GM19463 (cell line): ENCODE results near the gene NAXD.
"Not testable (repeated sequence)": the region's sequence is repeated elsewhere in the genome, so short reads cannot be mapped to it uniquely, and the experiment has no call there.

Source experiments
- ATAC-seq: cut with Tn5 transposase; IDR thresholded peaks from one replicate; pipeline ENCODE4 v1.9.1; 2021; ENCODE audit warnings: mild to moderate bottlenecking, moderate library complexity; ENCODE audit not compliant: unreplicated experiment

The NAXD gene

DNA sequence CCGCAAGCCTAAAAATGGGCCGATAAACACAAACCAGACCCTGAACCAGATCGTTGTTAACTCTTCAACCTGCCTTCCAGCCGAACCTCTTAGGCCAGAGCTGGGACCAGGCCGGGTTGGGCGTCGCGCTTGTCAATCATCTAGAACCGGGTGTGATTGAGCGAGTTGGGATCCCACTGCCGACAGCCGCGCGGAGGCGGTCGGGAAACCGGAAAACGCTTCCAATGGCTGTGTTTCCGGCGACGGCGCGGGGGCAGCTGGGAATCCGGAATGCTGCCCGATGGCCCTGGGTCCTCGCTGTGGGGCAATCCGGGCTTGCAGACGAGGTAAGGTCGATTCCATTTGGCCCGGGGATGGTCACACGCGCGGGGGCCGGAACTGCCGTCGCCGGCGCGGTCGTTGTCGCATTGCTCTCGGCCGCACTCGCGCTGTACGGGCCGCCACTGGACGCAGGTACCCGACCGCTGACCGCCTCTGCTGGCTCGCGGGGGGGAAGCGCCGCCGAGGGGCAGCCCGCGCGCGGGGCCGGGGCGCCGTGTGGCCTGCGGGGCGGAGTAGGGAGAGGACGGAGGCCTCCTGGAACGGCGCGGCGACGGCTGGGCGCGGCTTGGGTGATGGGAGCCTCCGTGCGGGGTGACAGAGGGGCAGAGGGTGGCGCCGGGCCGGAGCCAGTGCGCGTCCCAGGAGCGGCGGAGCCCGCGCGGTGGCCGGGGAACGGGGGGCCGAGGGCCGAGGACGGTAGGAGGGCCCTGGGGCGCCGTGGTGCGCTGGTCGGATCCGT is at the start of gene NAXD:
Gene NAXD (plus strand): TSS at position 224 of the 781 bp plus-strand sequence. CDS start 57 bp downstream, at position 281.
- peak; percentile 70 for ATAC-seq

DNA sequence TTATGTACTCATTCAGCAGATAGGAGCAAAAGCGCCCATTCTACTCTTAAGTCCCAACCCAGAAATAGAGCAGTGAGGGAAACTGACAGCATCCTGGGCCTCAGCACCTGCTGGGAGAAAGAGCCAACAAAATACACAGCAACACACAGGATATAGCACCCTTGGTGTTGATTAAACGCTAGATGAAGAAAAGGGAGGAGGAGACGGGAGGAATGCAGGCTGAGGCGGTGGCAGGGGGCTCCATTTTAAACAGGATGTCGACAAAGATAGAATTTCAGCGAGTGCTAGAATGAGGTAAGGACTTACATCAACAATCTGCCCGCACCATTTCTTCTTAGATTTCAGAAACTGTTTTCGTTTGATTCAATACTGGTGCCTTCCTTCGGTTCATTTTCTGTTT is 49.2 kb upstream of the NAXD start:
- ATAC-seq = no peak

DNA sequence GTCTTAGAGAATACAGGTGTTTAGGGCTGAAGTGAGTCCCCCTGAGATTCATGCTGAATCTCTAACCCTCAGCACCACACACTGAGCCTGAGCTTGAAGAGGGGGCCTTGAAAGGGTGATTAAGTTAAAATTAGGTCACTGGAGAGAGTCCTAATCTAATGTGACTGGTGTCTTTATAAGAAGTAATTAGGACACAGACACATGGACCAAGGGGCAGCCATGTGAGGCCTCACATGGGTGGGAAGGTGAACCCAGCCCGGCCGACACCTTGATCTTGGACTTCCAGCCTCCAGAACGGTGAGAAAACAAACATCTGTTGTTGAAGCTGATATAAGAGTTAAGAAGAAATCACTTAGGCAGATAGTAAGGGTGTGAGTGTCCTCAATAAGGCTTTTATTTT is 46.7 kb upstream of the NAXD start:
- ATAC-seq = no peak

DNA sequence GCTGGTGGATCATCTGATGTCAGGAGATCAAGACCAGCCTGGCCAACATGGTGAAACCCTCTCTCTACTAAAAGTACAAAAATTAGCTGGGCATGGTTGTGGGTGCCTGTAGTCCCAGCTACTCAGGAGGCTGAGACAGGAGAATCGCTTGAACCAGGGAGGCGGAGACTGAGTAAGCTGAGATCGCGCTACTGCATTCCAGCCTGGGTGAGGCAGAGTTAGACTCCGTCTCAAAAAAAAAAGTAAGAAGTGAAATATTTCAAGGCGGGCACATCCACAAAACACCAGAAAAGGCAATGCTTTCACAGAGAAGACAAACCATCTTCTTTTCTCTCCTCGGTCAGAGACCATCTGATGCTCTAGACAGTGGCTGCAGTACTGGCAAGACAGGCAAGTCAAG is 45.4 kb upstream of the NAXD start:
- not testable (repeated sequence) for ATAC-seq

DNA sequence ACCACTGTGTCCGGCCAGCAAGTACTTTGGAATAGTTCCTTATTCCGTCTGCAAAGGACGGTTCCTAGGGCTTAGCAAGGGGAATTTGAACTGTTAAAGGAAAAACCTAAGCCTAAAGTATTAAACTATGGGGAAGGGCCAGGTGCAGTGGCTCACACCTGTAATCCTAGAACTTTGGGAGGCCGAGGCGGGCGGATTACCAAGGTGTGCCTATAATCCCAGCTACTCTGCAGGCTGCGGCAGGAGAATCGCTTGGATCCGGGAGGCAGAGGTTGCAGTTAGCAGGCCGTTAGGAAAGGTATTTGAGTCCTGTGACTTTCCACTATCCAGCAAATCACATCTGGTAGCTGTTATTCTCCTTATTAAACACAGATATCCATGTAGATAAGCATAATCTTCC is 44.5 kb upstream of the NAXD start:
- ATAC-seq = no peak

DNA sequence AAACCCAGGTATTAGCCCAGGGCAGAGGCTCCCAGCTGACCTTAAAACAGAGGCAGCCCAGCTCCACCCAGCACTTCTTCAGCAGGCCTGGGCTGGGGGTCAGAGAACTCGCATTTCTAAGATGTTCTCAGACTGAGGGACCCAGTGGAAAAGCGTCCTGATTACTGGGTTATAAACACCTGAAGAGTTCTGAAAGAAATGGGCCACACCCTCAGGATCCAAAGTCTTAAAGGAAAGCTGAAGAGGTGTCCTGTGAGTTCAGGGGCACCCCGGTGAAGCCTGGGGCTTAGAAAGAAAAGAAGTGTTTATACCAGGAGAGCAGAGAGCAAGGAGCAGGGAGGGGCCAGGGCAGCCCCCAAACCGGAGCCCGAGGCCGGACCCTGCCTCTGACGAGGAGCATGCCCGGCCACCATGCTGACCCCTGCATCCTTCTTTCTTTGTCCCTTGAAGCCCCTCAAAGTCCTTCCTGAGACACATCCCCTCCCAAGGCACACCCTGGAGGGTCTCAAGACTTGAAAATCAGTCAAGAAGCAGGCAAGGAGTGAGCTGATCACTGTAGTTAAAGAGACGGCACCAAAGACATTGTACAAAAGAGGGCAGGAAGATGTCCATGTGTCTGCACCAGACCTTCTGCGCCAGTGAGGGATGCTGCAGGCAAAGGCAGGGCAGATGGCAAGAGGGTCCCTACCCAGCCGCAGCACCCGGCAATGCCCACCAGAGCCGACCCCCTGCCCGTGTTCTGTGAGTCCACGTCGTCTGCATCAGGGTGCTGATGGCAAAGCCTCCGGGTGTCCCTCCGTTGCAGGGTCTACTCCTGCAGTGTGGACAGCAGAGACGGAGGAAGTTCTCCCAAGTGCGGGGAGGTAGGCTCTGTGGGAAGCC is 43.2 kb upstream of the NAXD start:
- no peak for ATAC-seq

DNA sequence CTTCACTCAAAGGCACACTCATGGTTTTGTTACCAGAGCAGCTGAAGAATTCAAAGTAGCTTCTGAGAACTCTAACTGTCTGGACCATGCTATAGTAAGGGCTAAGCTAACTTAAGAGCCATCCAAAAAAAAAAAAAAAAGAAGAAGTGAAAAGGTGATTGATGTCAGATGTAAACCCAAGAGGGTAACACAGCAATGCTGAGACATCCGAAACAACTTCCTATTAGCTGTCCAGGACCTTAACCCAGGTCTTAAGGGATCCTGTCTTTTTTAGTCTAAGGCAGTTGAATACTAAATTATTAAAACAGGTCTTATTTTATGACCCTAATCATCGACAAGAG is 42.6 kb upstream of the NAXD start:
- peak; percentile 36 for ATAC-seq

DNA sequence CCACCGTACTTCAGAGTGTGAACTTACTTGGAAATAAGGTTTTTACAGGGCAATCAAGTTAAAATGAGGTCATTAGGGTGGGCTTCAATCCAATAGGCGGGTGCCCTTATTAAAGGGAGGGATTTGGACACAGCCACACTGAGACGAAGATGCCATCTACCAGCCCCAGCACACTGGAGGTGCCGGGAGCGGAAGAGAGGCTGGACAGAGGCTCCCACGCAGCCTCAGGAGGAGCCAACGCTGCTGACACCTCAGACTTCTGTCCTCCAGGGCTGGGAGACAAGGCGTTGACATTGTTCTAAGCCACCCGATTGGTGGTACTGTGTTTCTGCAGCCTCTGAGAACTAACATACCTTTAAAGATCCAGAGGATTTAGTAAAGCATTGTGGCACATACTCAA is 41.2 kb upstream of the NAXD start:
- no peak for ATAC-seq

DNA sequence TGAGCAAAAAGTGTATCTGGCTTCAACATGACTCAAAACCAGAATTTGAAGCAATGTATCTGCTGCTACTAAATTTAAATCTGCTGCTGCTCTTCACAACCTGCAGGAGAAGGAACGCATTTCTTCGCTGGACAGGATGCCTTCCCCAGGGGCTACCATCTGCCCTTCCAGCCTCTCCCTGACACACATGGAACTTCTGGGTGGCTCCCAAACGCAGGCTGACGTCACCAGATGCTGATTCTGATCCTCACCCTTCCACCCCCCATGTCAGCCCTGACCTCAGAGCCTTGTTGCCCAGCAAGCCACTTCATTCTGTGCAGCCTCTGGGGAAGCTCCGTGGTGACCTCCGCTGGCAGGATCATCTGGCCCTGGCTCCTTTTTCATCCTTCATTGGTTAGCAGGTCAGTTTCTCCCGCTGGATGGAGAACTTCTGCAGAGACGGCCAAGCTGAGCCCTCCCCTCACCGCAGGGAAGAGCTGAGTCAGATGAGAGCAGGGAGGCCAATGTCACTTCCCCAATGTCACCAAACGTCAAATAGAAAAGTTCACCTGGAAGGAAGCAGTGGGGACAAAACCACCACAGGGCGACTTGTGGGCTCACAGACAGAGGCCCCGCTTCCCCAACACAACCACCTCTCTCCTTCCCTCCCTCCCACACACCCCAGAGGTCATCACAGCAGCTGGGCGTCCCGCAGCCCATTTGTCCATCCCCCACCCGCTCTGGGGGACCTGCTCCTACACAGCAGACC is 39.8 kb upstream of the NAXD start:
- ATAC-seq = peak; percentile 78

DNA sequence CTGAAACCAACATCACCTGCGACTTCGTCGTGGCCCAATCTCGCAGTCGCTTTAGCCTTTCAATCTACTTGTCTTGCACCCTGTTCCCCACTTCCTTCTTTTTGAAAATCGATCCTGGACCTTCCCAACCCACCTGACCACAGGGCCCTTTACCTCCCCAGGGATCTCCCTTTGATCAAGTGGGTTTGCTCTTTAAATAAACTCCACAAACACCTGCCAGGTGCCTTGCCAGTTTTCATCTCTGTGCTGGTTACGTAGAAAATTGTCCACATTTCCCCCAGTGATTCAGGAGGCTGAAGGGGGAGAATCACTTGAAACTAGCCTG is 39.3 kb upstream of the NAXD start:
- no peak for ATAC-seq

DNA sequence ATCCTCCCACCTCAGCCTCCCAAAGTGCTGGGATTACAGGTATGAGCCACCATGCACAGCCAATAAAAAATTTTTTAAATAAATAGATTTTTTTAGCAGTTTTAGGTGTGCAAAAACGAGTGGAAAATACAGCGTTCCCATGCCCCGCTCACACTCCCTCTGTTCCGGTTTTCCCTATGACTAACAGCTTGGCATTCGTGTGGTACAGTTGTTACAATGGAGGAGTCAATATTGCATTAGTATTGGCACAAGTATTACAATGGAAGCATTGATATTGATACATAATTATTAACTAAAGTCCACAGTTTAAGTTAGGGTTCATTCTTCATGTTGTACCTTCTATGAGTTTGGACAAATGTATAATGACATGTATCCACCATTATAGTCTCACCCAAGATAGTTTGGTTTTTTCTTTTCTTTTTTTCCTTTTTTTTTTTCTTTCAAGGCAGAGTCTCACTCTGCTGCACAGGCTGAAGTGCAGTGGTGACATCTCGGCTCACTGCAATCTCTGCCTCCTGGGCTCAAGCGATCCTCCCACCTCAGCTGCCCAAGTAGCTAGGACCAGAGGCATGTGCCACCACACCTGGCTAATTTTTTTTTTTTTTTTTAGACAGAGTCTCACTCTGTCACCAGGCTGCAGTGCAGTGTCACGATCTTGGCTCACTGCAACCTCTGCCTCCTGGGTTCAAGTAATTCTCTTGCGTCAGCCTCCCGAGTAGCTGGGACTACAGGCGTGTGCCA is 38.4 kb upstream of the NAXD start:
- no peak for ATAC-seq

DNA sequence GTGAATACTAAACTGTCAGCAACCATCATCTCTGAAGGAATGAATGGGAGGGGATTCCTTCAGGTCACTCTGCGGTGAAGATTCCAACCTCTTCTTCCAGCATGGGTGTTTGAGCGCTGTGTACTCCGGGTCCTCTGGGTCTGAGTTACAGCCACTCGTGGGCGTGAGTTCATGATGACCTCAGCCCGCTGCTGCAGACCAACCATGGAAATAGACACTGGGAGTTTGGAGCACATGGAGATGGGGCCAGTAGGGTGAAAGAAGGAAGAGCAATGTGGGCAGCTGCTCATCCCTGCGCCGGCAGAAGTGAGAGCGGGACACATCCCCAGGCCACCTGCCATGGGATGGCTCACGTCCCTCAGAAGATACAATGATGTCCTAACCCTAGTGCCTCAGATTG is 37.0 kb upstream of the NAXD start:
- no peak for ATAC-seq

DNA sequence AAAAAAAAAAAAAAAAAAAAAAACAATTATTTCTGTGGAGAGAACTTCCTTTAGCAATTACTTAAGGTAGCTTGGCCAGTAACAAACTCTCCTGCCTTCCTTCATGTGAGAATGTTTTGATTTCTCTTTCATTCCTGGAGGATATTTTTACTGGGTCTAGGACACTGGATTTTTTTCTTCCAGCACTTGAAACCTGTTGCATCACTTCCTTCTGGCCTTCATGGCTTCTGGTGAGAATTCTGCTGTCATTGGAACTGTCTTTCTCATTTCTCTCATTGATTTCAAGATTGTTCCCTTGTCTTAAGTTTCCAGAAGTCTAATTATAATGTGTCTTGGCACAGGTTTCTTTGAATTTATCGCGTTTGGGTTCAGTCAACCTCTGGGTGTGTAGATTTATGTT is 34.5 kb upstream of the NAXD start:
- no peak for ATAC-seq

DNA sequence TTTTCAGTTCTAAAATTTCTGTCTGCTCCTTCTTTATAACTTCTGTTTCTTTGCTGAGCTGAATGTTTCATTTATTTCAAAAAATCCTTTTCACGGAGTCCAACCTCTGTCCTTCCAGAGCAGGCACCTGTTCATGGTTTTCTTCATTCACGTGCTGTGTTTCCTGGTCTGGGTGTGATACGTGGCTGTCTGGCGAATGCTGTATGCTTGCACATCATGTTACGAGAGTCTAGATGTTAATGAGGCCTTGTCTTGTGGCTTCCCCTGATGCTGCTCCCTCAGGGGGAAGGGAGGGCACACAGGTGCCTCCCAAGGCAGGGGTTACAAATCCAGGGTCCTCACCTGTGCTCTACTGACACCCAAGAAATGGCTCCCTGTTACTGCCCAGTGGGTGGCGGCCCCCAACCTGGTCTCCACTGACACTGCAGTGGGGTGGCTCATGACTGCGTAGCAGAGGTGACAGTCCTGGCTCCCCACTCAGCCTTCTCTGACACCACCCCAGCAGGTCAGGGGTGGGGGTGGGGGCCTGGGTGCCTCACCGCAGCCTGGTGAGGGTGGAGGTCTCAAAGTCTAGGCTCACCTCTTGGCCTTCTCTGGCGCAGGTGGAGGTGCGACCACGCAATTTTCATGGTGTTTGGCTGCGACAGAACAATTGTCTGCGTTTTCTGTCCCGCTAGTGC is 33.7 kb upstream of the NAXD start:
- ATAC-seq = no peak

DNA sequence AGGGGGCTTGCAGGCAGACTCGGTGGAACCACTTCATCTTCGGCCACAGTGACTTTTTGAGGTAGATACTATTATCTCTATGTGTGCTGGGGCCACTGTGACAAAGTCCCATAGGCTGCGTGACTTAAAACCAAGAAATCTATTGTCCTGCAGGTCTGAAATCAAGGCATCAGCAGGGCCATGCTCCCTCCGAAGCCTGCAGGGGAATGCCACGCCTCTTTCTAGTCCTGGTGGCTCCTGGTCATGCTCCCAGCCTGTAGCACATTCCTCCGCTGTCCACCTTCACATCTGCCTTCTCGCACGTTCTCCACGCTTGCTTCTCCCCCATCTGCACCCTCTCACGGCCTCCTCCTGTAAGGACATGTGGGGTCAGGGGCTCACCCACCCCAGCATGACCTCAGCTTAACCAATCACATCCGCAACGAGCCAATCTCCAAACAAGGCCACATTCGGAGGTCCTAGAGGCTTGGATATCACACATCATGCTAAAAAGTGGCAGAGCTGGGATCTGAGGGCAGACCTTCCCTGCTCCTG is 32.9 kb upstream of the NAXD start:
- ATAC-seq = no peak

DNA sequence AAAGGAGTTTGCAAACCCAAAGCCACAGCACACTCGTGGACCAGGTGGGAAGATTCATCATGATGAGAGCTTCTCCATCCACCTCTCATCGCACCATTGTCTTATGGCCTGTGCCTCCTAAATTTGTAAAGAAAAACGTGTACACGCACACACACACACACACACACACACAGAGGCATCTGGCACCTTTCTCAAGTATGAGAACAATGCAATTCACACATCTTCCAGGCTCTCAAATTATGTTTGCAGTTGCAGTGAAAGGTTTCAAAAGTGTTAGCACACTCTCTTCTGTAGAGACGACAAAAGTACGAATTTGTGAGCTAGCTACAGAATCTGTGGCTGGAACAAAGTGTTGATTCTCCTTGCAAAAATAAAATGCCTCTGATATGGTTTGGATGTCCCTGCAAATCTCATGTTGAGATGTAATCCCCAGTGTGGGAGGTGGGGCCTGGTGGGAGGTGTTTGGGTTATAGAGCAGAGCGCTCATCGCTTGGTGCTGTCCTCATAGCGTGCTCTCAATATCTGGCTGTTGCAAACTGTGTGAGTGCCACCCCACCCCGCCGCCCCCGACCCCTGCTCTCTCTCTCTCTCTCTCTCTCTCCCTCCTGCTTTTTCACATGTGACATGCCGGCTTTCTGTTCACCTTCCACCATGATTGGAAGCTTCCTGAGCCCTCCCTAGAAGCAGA is 32.0 kb upstream of the NAXD start:
- ATAC-seq = no peak

DNA sequence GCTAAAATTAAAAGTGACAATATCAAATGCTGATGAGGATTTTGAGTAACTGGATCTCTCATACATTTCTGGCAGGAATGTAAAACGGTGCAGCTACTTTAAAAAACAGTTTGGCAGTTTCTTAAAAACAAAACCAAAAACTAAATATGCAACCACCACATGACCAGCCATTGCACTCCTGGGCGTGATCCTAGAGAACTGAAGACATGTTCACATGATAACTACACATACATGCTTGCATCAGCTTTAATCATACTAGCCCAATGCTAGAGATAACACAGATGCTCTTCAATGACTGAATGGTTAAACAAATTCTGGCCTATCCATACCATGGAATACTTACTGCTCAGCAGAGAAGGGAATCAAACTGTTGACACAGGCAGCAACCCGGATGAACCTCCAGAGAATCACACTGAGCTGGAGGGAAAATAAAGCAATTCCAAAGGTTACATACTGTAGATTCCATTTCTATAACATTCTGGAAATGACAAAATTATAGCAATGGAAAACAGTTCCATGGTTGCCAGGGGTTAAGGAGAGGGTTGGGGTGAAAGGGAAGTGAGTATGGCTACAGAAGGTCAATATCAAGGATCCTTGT is 25.5 kb upstream of the NAXD start:
- ATAC-seq = no peak

DNA sequence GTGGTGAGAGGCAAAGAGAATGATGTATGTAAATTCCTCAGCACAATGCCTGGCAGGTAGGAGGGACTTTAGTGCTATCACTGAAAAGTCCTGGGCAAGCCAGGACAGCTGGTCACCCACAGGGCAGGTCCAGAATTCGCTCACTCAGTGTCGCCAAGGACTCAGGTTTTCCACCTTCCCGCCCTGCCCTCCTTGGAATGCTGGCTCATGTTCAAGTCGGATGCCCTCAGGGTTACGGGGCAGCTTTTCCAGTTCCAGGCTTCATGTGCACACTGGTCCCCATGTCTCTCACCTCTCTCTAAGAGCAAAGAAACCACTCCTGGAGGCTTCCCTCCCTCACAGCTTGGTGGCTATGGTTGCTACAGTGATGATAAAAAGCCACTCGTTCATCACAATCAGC is 24.8 kb upstream of the NAXD start:
- ATAC-seq = no peak

DNA sequence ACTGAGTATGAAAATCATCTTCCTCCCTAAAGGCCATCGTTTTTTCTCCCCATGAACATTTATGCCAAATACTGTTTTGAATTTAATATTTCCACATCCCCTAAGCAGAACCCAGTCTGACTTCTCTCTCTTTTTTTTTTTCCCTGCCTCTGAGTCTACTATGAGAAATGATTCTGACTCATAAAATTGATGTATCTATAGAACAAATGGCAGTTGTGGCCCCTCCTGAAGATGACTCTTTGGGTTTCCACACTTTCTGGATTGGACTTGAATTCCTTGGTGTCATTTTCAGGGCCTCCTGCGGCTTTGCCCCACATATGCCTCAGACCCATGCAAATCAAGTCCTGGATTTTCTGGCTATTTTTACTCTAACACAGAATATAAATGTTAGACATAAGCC is 22.7 kb upstream of the NAXD start:
- no peak for ATAC-seq
